Measurements from ENCODE around the gene MFSD8. TPM values are rescaled to one million over a fixed set of nuclear protein-coding genes. Genes with fewer than 3 reads are reported as not detected.
"Not testable (repeated sequence)": the region's sequence is repeated elsewhere in the genome, so short reads cannot be mapped to it uniquely, and the experiment has no call there.

Gene MFSD8, protein sequence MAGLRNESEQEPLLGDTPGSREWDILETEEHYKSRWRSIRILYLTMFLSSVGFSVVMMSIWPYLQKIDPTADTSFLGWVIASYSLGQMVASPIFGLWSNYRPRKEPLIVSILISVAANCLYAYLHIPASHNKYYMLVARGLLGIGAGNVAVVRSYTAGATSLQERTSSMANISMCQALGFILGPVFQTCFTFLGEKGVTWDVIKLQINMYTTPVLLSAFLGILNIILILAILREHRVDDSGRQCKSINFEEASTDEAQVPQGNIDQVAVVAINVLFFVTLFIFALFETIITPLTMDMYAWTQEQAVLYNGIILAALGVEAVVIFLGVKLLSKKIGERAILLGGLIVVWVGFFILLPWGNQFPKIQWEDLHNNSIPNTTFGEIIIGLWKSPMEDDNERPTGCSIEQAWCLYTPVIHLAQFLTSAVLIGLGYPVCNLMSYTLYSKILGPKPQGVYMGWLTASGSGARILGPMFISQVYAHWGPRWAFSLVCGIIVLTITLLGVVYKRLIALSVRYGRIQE
- total RNA-seq (10 to 100 TPM; 17.8 to 23.4 TPM), polyA plus RNA-seq (5.3 TPM)

DNA sequence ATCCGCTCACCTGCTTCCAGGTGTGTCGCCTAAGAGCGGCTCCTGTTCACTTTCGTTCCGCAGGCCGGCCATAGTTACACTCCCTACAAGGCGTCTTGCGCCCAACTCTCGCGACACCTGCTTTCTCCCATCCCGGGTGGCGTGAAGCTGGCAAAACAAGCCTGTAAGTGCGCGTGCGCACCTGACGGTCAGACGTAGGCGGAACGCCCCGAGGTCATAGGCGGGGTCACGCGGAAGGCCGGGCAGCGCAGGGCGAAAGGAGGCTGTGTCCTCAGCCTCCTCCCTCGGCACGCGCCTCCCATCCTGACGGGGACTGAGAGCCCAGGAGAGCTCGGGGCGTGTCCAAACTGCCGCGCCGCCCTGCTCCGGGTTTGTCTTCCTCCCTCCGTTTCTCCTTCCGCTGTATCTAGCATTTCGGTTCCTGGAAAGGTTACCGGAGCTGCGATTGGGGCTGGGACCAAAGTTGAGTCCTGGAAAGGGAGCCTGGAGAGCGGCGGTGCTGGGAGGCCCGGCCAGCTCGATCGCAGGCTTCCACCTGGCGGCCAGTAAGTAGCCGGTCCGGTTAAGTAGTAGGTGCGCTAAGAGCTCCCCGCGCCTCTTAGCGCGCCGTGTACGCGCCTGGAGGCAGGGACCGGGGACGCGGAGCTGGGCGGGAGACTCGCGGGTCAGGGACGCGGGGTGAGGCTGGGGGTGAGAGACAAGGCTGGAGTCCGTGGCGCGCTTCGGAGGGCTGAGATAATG is at the start of gene MFSD8, which contains the start of gene ABHD18:
Gene MFSD8, minus strand, starts transcription at position 112 of the 741 bp plus-strand sequence. Its CDS starts 40 bp downstream, at position 72.
Gene ABHD18, plus strand, starts transcription at position 345 of the 741 bp plus-strand sequence. CDS start 17,550 bp downstream, outside the sequence.
- peaks cover 18% of the 10 kb centered on the region for H3K4me1 ChIP-seq (ENCODE audit: insufficient read depth, low read length)
- peak within 1 kb of the TSS; percentile 98 for H3K27ac ChIP-seq (ENCODE audit: low read depth, low read length)
- peak within 1 kb of the TSS; percentile 100 for H3K4me3 ChIP-seq (ENCODE audit: low read length)
- POLR2A ChIA-PET, result interaction anchor here (0.6 to 3.6 kb wide), 9 partner anchors 21 to 1127 kb away, joined by 3 to 56 read pairs (median 4); partner anchors contain the start of genes JADE1, LARP1B, PGRMC2 and PLK4
- peak within 1 kb of the TSS; percentile 91 to 99 (median 95) for H3K4me3 Mint-ChIP-seq
- H3K4me1 Mint-ChIP-seq, result peaks cover 32 to 65% (median 43%) of the 10 kb centered on the region in 3 donors
- no peaks in the 10 kb centered on the region for H3K9me3 Mint-ChIP-seq
- H3K27ac Mint-ChIP-seq, result peak within 1 kb of the TSS; percentile 88 to 97 (median 96)
- no peaks in the 10 kb centered on the region for H3K9me3 ChIP-seq (ENCODE audit: low read length)
- peaks cover 0 to 35% (median 0%) of the 10 kb centered on the region in 3 donors for H3K36me3 Mint-ChIP-seq
- no peaks in the 10 kb centered on the region for H3K36me3 ChIP-seq (ENCODE audit: insufficient read depth, low read length)
- H3K27me3 ChIP-seq (ENCODE audit: insufficient read depth, low read length, poor library complexity, severe bottlenecking), result no peaks in the 10 kb centered on the region
- CTCF ChIA-PET, result interaction anchor here (0.6 to 2.5 kb wide), 8 partner anchors 9 to 588 kb away, joined by 3 to 11 read pairs (median 4); partner anchors contain the start of genes LARP1B and PLK4
- DNase-seq, result peak; percentile 98 to 100 (median 99)
- peaks cover 0 to 2% of the 10 kb centered on the region in 2 donors for H3K27me3 Mint-ChIP-seq

DNA sequence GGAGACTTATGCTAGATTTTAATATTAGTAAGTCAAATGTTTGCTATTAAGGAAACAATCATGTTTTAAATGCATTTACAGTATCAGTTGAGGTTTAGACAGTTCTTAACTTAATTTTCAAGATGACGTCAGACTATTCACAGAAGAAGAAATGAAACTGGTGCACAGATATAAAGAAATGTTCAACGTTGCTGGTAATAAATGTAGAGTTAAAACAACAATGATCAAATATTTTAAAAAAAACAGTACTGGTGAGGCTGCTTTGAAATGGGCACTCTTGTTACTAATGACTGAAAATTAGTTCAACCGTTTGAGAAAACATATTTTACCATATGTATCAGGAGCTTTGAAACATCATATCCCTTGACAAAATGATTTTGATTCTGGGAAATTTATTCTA is 44.5 kb upstream of the MFSD8 start:
- H3K4me1 ChIP-seq (ENCODE audit: insufficient read depth, low read length), result no peaks in the 10 kb centered on the region
- no peaks in the 10 kb centered on the region for H3K4me1 Mint-ChIP-seq
- peaks cover 5 to 49% (median 14%) of the 10 kb centered on the region in 3 donors for H3K36me3 Mint-ChIP-seq
- H3K27ac Mint-ChIP-seq, result no peak overlapping the region
- ChIA-PET CTCF (no interaction called here), POLR2A (no interaction called here)
- DNase-seq, result no peak
- no peaks in the 10 kb centered on the region for H3K9me3 ChIP-seq (ENCODE audit: low read length)
- no peaks in the 10 kb centered on the region for H3K27me3 Mint-ChIP-seq
- H3K36me3 ChIP-seq (ENCODE audit: insufficient read depth, low read length), result no peaks in the 10 kb centered on the region
- no peaks in the 10 kb centered on the region for H3K27me3 ChIP-seq (ENCODE audit: insufficient read depth, low read length, poor library complexity, severe bottlenecking)
- H3K27ac ChIP-seq (ENCODE audit: low read depth, low read length), result no peak overlapping the region
- no peaks in the 10 kb centered on the region for H3K9me3 Mint-ChIP-seq
- H3K4me3 ChIP-seq (ENCODE audit: low read length), result no peak overlapping the region
- no peak overlapping the region for H3K4me3 Mint-ChIP-seq

DNA sequence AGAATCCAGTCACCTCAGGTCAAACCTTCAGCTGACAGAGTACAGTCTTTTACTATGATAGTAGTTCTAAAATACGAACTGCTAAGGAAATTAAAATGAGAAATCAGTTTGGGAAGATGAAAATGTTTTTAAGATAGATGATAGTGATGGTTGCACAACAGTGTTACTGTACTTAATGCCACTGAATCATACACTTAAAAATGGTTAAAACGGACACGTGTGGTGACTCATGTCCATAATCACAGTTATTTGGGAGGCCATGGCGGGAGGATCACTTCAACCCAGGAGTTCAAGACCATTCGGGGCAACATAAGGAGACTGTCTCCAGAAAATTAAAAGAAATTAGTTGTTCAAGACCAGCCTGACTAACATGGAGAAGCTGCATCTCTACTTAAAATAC is 41.6 kb upstream of the MFSD8 start:
- Mint-ChIP-seq H3K27me3 (no peaks in the 10 kb centered on the region), H3K4me3 (no peak overlapping the region), H3K27ac (peak overlapping the region in 3 of 8 donors; percentile 43 to 88 (median 68)), H3K4me1 (peaks cover 3 to 7% (median 3%) of the 10 kb centered on the region in 3 donors), H3K9me3 (no peaks in the 10 kb centered on the region), H3K36me3 (peaks cover 0 to 42% (median 8%) of the 10 kb centered on the region in 3 donors)
- CTCF ChIA-PET, result interaction anchor here (0.9 kb wide), 1 partner anchor 44 kb away, joined by 3 read pairs; no protein-coding TSS in a partner anchor
- Histone ChIP-seq H3K27me3 (ENCODE audit: insufficient read depth, low read length, poor library complexity, severe bottlenecking) (no peaks in the 10 kb centered on the region), H3K9me3 (ENCODE audit: low read length) (no peaks in the 10 kb centered on the region), H3K36me3 (ENCODE audit: insufficient read depth, low read length) (no peaks in the 10 kb centered on the region), H3K27ac (ENCODE audit: low read depth, low read length) (no peak overlapping the region), H3K4me1 (ENCODE audit: insufficient read depth, low read length) (no peaks in the 10 kb centered on the region), H3K4me3 (ENCODE audit: low read length) (no peak overlapping the region)
- POLR2A ChIA-PET, result no interaction called here
- no peak for DNase-seq

DNA sequence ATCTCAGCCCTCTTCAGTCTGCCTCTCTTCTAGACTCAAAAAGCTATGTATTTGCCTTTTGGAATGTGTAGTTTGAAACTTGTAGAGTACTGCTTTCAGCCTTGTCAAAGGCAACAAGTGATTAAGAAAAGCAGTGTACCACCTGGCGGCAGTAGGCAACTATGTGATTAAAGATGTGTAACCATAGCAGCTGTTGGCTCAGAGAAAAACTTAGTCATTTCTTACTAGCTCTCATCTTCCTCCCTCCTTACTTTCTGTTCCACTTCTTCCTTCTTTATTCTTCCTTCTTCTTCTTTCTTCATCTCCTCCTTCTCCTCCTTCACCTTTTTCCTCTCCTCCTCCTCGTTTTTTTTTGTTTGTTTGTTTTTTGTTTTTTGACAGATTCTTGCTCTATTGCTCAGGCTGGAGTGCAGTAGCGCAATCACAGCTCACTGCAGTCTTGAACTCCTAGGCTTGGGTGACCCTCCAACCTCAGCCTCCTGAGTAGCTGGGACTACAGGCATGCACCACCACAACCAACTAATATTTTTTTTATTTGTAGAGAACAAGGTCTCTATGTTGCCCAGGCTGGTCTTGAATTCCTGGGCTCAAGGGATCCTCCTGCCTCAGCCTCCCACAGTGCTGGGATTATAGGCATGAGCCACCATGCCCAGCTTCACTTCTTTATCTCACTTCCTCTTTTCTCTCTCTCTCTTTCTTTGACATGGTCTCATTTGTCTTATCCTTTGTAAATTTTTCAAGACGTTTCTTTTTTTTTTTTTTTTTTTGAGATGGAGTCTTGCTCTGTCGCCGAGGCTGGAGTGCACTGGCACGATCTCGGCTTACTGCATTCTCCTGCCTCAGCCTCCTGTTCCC is 32.8 kb upstream of the MFSD8 start:
- H3K9me3 Mint-ChIP-seq, result peaks cover 0 to 13% (median 4%) of the 10 kb centered on the region in 5 donors
- H3K36me3 Mint-ChIP-seq, result peaks cover 19 to 49% (median 38%) of the 10 kb centered on the region in 3 donors
- no peaks in the 10 kb centered on the region for H3K27me3 Mint-ChIP-seq
- Histone ChIP-seq H3K4me3 (ENCODE audit: low read length) (no peak overlapping the region), H3K27ac (ENCODE audit: low read depth, low read length) (no peak overlapping the region), H3K9me3 (ENCODE audit: low read length) (no peaks in the 10 kb centered on the region), H3K36me3 (ENCODE audit: insufficient read depth, low read length) (peaks cover 6% of the 10 kb centered on the region), H3K27me3 (ENCODE audit: insufficient read depth, low read length, poor library complexity, severe bottlenecking) (no peaks in the 10 kb centered on the region), H3K4me1 (ENCODE audit: insufficient read depth, low read length) (no peaks in the 10 kb centered on the region)
- ChIA-PET CTCF (no interaction called here), POLR2A (no interaction called here)
- peak overlapping the region in 5 of 8 donors; percentile 39 to 79 (median 62) for H3K27ac Mint-ChIP-seq
- no peak overlapping the region for H3K4me3 Mint-ChIP-seq
- no peak for DNase-seq
- H3K4me1 Mint-ChIP-seq, result peaks cover 27 to 44% (median 43%) of the 10 kb centered on the region in 3 donors

DNA sequence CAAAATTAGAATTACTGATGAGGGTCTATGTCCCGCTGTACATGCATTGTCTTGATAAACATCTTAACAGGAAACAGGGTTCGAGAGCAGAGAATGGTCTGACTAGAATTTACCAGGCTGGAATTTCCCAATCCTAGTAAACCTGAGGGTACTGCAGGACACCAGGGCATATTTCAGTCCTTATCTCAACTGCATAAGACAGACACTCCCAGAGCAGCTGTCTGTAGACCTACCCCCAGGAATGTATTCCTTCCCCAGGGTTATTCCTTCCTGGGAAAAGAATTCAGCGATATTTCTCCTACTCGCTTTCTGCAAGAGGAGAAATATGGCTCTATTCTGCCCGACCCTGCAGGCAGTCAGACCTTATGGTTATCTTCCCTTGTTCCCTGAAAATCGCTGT is 31.5 kb upstream of the MFSD8 start:
- H3K9me3 ChIP-seq (ENCODE audit: low read length); H3K27me3 ChIP-seq (ENCODE audit: insufficient read depth, low read length, poor library complexity, severe bottlenecking); H3K36me3 ChIP-seq (ENCODE audit: insufficient read depth, low read length); CTCF ChIA-PET; H3K27ac ChIP-seq (ENCODE audit: low read depth, low read length); H3K4me1 ChIP-seq (ENCODE audit: insufficient read depth, low read length); DNase-seq; H3K27ac Mint-ChIP-seq; H3K4me3 ChIP-seq (ENCODE audit: low read length); H3K27me3 Mint-ChIP-seq; H3K4me3 Mint-ChIP-seq; POLR2A ChIA-PET: not testable (repeated sequence)
- H3K9me3 Mint-ChIP-seq, result peaks cover 0 to 13% (median 4%) of the 10 kb centered on the region in 5 donors
- peaks cover 20 to 50% (median 38%) of the 10 kb centered on the region in 3 donors for H3K36me3 Mint-ChIP-seq
- H3K4me1 Mint-ChIP-seq, result peaks cover 23 to 42% (median 41%) of the 10 kb centered on the region in 3 donors

DNA sequence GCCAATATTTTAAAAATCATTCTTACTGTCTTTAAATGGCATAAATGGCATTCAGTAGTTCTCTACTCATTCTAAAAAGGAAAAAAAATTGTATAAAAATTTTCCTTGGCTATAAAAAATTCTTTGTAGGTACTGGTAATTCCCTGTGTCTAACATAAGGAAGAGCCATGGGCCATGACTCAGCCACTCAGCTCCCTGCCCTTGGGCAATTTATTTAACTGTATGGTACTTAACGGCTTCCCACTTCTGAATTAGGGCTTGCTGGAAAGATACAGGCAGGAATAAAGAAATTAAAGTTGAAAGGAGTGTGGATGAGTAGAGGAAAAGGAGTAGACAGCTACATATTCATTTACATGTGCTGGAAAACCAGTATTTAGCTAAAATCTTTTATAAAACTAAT is 30.8 kb upstream of the MFSD8 start:
- no peak for DNase-seq
- no peak overlapping the region for H3K27ac ChIP-seq (ENCODE audit: low read depth, low read length)
- peaks cover 22 to 55% (median 38%) of the 10 kb centered on the region in 3 donors for H3K36me3 Mint-ChIP-seq

DNA sequence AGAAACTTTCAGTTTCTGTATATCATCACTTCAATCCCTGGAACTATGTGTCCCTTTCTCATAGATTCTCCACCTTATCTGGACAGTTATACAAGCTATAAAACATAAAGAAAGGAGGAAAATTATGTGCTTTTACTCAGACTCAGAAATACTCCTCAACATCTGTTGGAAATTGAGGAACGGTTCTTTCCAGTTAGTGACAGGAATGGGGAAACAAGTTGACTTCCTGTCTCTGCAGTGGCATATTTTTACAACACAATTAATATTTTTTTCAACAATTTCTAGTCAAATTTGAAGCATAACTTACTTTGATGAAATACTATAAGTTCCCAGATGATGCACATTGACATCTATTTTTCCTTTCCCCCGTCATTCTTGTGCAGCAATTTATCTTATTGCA is 28.2 kb upstream of the MFSD8 start:
- peak overlapping the region in 3 of 8 donors; percentile 54 to 85 (median 64) for H3K27ac Mint-ChIP-seq
- no peak overlapping the region for H3K27ac ChIP-seq (ENCODE audit: low read depth, low read length)

More for the DNA sequence above, 30.8 kb upstream of the MFSD8 start:
- Histone ChIP-seq H3K9me3 (ENCODE audit: low read length) (no peaks in the 10 kb centered on the region), H3K4me1 (ENCODE audit: insufficient read depth, low read length) (no peaks in the 10 kb centered on the region), H3K27me3 (ENCODE audit: insufficient read depth, low read length, poor library complexity, severe bottlenecking) (no peaks in the 10 kb centered on the region), H3K4me3 (ENCODE audit: low read length) (no peak overlapping the region), H3K36me3 (ENCODE audit: insufficient read depth, low read length) (peaks cover 6% of the 10 kb centered on the region)
- CTCF ChIA-PET, result no interaction called here
- Mint-ChIP-seq H3K4me3 (no peak overlapping the region), H3K9me3 (peaks cover 0 to 13% (median 4%) of the 10 kb centered on the region in 5 donors), H3K27me3 (no peaks in the 10 kb centered on the region), H3K4me1 (peaks cover 16 to 35% (median 33%) of the 10 kb centered on the region in 3 donors), H3K27ac (no peak overlapping the region)
- POLR2A ChIA-PET, result no interaction called here

More for the DNA sequence above, 28.2 kb upstream of the MFSD8 start:
- POLR2A ChIA-PET, result interaction anchor here (0.6 kb wide), 1 partner anchor 16 kb away, joined by 3 read pairs; no protein-coding TSS in a partner anchor
- H3K9me3 ChIP-seq (ENCODE audit: low read length), result no peaks in the 10 kb centered on the region
- Mint-ChIP-seq H3K4me3 (no peak overlapping the region), H3K9me3 (peaks cover 0 to 7% (median 3%) of the 10 kb centered on the region in 5 donors), H3K4me1 (peaks cover 10 to 22% (median 18%) of the 10 kb centered on the region in 3 donors), H3K27me3 (no peaks in the 10 kb centered on the region), H3K36me3 (peaks cover 17 to 61% (median 29%) of the 10 kb centered on the region in 3 donors)
- CTCF ChIA-PET, result no interaction called here
- H3K4me1 ChIP-seq (ENCODE audit: insufficient read depth, low read length), result no peaks in the 10 kb centered on the region
- H3K36me3 ChIP-seq (ENCODE audit: insufficient read depth, low read length), result no peaks in the 10 kb centered on the region
- DNase-seq, result no peak
- H3K27me3 ChIP-seq (ENCODE audit: insufficient read depth, low read length, poor library complexity, severe bottlenecking), result no peaks in the 10 kb centered on the region
- H3K4me3 ChIP-seq (ENCODE audit: low read length), result no peak overlapping the region
